ENCODE results near the gene ATAD3C. TPM values are rescaled to one million over a fixed set of nuclear protein-coding genes. Genes with fewer than 3 reads are reported as not detected.
"Not testable (repeated sequence)": the region's sequence is repeated elsewhere in the genome, so short reads cannot be mapped to it uniquely, and the experiment has no call there.

The ATAD3C gene
- total RNA-seq, 1 experiment from 2014 or later: not detected

DNA sequence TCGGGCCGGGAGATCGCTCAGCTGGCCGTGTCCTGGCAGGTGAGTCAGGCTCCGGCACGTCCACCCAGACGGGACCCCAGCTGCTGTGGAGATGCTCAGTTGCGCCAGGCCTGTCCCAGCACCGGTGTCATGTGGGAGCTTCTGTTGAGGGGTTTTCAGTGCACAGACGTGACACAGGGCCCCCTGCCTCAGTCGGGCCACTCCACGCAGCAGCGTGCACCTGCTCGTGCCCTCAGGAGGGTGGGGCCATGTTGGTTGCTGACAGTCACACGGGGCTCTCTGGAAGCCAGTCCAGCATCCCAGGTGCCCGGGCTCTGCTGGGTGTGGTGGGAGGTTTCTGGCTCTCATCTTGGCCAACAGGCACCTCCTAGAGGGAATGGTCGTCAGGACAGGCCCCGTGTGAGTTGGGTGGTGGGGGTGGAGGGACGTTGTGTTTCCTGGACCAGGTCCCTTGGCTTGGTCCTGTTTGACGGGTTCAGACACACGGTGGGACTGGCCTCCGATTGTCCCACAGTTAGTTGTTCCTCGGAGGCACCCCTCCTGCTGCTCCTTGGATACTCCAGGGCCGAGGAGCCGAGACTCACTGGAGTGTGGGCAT is 41.2 kb downstream of the ATAD3C start:
- Histone ChIP-seq H3K4me3 (no peak overlapping the region), H3K27ac (no peak overlapping the region), H3K4me1 (replicated peaks) (no peaks in the 10 kb centered on the region), H3K36me3 (peaks cover 75% of the 10 kb centered on the region), H3K9me3 (replicated peaks) (peaks cover 17% of the 10 kb centered on the region; the same call in 1 of the 2 replicates), H3K27me3 (replicated peaks) (no peaks in the 10 kb centered on the region)
- no peak for DNase-seq (ENCODE audit: low read depth in 1 of 2, low spot score in 2 of 2)

DNA sequence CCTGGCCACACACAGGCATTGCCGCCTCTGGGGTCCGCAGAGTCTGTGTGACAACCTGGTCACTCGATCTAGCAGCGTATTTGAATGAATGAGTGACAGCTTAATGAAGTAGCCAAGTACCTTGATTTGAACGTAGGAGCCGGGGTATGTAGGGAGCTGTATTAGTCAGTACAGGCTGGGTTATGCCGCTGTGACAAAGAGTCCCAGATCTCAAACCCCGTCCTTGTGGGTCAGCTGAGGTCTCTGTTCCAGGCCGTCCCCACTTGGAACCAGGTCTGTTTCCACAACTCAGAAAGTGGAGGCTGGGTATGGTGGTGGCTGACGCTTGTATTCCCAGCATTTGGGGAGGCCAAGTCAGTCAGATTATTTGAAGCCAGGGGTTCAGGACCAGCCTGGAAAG is 42.1 kb downstream of the ATAD3C start:
- Histone ChIP-seq H3K9me3 (replicated peaks) (peaks cover 17% of the 10 kb centered on the region; the same call in 1 of the 2 replicates), H3K4me1 (replicated peaks) (no peaks in the 10 kb centered on the region), H3K27me3 (replicated peaks) (no peaks in the 10 kb centered on the region), H3K27ac (no peak overlapping the region), H3K4me3 (no peak overlapping the region), H3K36me3 (peaks cover 80% of the 10 kb centered on the region)
- DNase-seq (ENCODE audit: low read depth in 1 of 2, low spot score in 2 of 2): no peak

DNA sequence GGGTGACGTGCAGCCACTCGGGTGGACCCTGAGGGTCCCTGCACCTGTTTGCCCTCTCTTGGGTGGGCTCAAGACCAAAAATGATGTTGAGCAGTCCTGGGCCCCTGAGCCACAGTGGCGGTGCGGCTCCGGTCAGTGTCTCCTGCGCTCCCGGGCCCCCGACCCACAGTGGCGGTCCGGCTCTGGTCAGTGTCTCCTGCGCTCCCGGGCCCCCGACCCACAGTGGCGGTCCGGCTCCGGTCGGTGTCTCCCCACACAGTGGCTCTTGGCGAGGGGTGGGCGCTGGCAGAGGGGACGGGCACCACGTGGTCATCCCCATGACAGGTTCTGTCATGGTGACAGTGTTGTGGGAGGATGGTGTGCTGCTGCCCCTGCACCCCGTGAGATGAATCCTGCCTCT is 44.8 kb downstream of the ATAD3C start:
- H3K9me3 ChIP-seq (replicated peaks): peaks cover 17% of the 10 kb centered on the region; the same call in 1 of the 2 replicates
- not testable (repeated sequence) for DNase-seq (ENCODE audit: low read depth in 1 of 2, low spot score in 2 of 2); H3K4me1 ChIP-seq (replicated peaks); H3K27me3 ChIP-seq (replicated peaks); H3K27ac ChIP-seq; H3K4me3 ChIP-seq
- H3K36me3 ChIP-seq: peaks cover 61% of the 10 kb centered on the region

DNA sequence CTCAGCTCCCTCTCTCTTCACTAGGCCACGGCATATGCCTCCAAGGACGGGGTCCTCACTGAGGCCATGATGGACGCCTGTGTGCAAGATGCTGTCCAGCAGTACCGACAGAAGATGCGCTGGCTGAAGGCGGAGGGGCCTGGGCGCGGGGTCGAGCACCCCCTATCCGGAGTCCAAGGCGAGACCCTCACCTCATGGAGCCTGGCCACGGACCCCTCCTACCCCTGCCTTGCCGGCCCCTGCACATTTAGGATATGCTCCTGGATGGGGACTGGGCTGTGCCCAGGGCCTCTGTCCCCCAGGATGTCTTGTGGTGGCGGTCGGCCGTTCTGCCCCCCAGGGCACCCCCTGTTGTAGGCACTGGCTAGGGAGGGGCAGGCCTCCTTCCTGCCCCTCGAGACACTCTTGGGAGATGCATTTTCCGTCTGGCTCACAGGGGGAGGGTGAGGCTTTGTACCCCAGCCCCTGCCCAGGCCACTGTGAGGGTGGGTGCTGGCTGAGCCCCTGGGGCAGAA is 46.0 kb downstream of the ATAD3C start:
- not testable (repeated sequence) for DNase-seq (ENCODE audit: low read depth in 1 of 2, low spot score in 2 of 2); H3K27ac ChIP-seq; H3K4me3 ChIP-seq; H3K27me3 ChIP-seq (replicated peaks); H3K4me1 ChIP-seq (replicated peaks)
- Histone ChIP-seq H3K9me3 (replicated peaks) (peaks cover 17% of the 10 kb centered on the region; the same call in 1 of the 2 replicates), H3K36me3 (peaks cover 49% of the 10 kb centered on the region)

- peak; percentile 59 to 79 for DNase-seq (ENCODE audit: low read depth in 1 of 2, low spot score in 2 of 2)
- H3K4me1 ChIP-seq (replicated peaks); H3K9me3 ChIP-seq (replicated peaks); H3K27me3 ChIP-seq (replicated peaks); H3K4me3 ChIP-seq; H3K36me3 ChIP-seq: not testable (repeated sequence)
- peak overlapping the region; percentile 32; the same call in 1 of the 2 replicates for H3K27ac ChIP-seq
These were observed 55.4 kb downstream of the ATAD3C start for GRCh38 chr1:1504777-1505365.

- H3K27ac ChIP-seq: peak overlapping the region; percentile 32; the same call in 1 of the 2 replicates
- not testable (repeated sequence) for H3K4me3 ChIP-seq; H3K27me3 ChIP-seq (replicated peaks); DNase-seq (ENCODE audit: low read depth in 1 of 2, low spot score in 2 of 2); H3K36me3 ChIP-seq; H3K4me1 ChIP-seq (replicated peaks); H3K9me3 ChIP-seq (replicated peaks)
These were observed 55.9 kb downstream of the ATAD3C start for GRCh38 chr1:1505366-1505798.

DNA sequence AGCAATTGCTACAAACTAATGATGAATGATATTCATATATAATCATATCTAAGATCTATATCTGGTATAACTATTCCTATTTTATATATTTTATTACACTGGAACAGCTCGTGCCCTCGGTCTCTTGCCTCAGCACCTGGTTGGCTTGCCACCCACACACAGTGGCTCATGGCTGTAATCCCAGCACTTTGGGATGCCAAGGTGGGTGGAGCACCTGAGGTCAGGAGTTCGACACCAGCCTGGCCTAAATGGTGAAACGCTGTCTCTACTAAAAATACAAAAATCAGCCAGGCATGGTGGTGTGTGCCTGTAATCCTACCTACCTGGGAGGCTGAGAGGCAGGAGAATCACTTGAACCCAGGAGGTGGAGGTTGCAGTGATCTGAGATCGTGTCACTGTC is 56.3 kb downstream of the ATAD3C start:
- not testable (repeated sequence) for DNase-seq (ENCODE audit: low read depth in 1 of 2, low spot score in 2 of 2); H3K36me3 ChIP-seq; H3K27me3 ChIP-seq (replicated peaks); H3K4me1 ChIP-seq (replicated peaks); H3K27ac ChIP-seq; H3K4me3 ChIP-seq; H3K9me3 ChIP-seq (replicated peaks)

- H3K27ac ChIP-seq: no peak overlapping the region
- H3K9me3 ChIP-seq (replicated peaks): no peaks in the 10 kb centered on the region
- H3K36me3 ChIP-seq: peaks cover 14% of the 10 kb centered on the region
- no peaks in the 10 kb centered on the region for H3K27me3 ChIP-seq (replicated peaks)
- no peak overlapping the region for H3K4me3 ChIP-seq
- no peak for DNase-seq (ENCODE audit: low read depth in 1 of 2, low spot score in 2 of 2)
- H3K4me1 ChIP-seq (replicated peaks): peaks cover 12% of the 10 kb centered on the region; the same call in 1 of the 2 replicates
These were observed 57.8 kb downstream of the ATAD3C start for GRCh38 chr1:1507305-1507704.

DNA sequence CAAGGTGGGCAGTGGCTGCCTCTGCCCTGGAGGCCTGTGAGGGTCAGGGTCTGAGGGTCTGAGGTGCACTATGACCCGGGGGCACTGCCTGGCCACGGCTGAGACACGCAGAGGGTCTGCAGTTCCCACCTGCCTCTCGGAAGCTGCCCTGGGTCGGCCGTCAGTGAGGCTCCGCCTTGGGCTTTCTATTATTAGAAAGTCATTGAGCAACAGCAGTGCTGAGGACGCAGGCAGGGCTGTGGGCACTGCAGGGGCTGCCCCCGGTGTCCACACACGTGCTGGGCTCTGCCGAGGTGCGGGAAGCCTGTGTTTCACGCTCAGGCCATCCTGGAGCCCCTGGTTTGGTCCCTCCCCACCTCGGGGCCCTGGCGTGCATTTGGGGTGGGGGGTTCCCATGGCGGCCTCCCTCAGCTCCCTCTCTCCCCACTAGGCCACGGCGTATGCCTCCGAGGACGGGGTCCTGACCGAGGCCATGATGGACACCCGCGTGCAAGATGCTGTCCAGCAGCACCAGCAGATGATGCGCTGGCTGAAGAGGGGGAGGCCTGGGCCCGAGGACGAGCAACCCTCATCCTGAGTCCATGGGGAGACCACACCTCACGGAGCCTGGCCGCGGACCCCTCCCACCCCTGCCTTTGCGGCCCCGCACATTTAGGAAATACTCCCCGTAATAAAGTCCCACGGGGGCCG is 59.4 kb downstream of the ATAD3C start:
- not testable (repeated sequence) for H3K4me3 ChIP-seq; H3K27ac ChIP-seq; DNase-seq (ENCODE audit: low read depth in 1 of 2, low spot score in 2 of 2); H3K9me3 ChIP-seq (replicated peaks); H3K27me3 ChIP-seq (replicated peaks)
- Histone ChIP-seq H3K36me3 (peaks cover 14% of the 10 kb centered on the region), H3K4me1 (replicated peaks) (peaks cover 15% of the 10 kb centered on the region; the same call in 1 of the 2 replicates)

DNA sequence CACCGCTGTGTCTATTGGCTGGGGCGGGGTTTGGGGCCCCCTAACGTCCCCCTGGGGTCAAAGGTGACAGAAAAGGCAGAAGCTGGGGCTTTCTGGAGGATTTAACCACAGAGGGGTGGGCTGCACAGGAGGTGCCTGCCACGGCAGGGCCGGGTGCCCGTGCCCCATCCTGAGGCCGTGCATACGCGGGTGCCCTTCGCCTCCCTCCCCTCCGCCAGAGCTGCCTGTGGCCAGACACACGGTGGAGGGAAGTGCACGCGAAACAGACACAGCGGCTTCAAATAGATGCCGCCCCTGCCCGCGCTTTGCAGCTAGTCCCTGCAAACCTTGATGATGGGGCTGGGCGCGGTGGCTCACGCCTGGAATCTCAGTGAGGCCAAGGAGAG is 60.0 kb downstream of the ATAD3C start:
- not testable (repeated sequence) for H3K27ac ChIP-seq; H3K27me3 ChIP-seq (replicated peaks); DNase-seq (ENCODE audit: low read depth in 1 of 2, low spot score in 2 of 2); H3K4me3 ChIP-seq; H3K9me3 ChIP-seq (replicated peaks)
- Histone ChIP-seq H3K4me1 (replicated peaks) (peaks cover 15% of the 10 kb centered on the region; the same call in 1 of the 2 replicates), H3K36me3 (peaks cover 14% of the 10 kb centered on the region)

- Histone ChIP-seq H3K4me3 (peak overlapping the region; percentile 92), H3K4me1 (replicated peaks) (peaks cover 6% of the 10 kb centered on the region; the same call in 1 of the 2 replicates), H3K9me3 (replicated peaks) (no peaks in the 10 kb centered on the region), H3K27me3 (replicated peaks) (no peaks in the 10 kb centered on the region), H3K27ac (peak overlapping the region; percentile 88), H3K36me3 (peaks cover 23% of the 10 kb centered on the region)
- DNase-seq (ENCODE audit: low read depth in 1 of 2, low spot score in 2 of 2): no peak
These were observed 61.5 kb downstream of the ATAD3C start for GRCh38 chr1:1510912-1511532.

GRCh38 chr1:1511533-1512285 is 62.2 kb downstream of the ATAD3C start, which contains the start of gene ATAD3A:
ATAD3A (plus strand) TSS chr1:1512162; CDS start chr1:1512269, 107 bp downstream.
- Histone ChIP-seq H3K9me3 (replicated peaks) (no peaks in the 10 kb centered on the region), H3K4me1 (replicated peaks) (peaks cover 6% of the 10 kb centered on the region; the same call in 1 of the 2 replicates), H3K4me3 (peak within 1 kb of the TSS; percentile 92), H3K27me3 (replicated peaks) (no peaks in the 10 kb centered on the region), H3K27ac (peak within 1 kb of the TSS; percentile 88), H3K36me3 (peaks cover 29% of the 10 kb centered on the region)
- peak; percentile 97 to 98 for DNase-seq (ENCODE audit: low read depth in 1 of 2, low spot score in 2 of 2)

- Histone ChIP-seq H3K36me3 (peaks cover 28% of the 10 kb centered on the region), H3K4me3 (peak overlapping the region; percentile 92)
- not testable (repeated sequence) for H3K27me3 ChIP-seq (replicated peaks); H3K4me1 ChIP-seq (replicated peaks); H3K9me3 ChIP-seq (replicated peaks); H3K27ac ChIP-seq
- peak in 1 of 2 experiments; percentile 22 for DNase-seq (ENCODE audit: low read depth in 1 of 2, low spot score in 2 of 2)
These were observed 62.9 kb downstream of the ATAD3C start for GRCh38 chr1:1512425-1512824.

All from SJSA1 (cell line).